ENCODE results near the gene LPP.

DNA sequence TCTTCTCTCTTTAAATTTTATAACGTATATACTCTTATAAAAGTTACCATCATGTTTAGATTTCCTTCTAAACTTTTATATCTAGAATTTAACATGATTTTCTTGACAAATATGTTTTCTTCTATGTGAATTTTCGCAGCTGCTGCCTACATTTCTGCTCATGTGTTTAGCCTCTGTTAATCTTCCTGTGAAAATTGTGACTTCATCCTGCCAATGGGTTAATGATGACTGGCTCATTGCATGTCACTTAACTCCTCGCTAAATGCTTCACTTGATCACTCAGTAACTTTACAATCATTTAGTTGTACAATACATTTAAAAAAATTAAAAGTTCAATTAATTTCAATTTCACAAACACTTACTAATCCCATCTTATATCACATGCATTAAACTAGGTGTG lies 178.1 kb downstream of the LPP start:
- TF ChIP-seq, protein P1, sequence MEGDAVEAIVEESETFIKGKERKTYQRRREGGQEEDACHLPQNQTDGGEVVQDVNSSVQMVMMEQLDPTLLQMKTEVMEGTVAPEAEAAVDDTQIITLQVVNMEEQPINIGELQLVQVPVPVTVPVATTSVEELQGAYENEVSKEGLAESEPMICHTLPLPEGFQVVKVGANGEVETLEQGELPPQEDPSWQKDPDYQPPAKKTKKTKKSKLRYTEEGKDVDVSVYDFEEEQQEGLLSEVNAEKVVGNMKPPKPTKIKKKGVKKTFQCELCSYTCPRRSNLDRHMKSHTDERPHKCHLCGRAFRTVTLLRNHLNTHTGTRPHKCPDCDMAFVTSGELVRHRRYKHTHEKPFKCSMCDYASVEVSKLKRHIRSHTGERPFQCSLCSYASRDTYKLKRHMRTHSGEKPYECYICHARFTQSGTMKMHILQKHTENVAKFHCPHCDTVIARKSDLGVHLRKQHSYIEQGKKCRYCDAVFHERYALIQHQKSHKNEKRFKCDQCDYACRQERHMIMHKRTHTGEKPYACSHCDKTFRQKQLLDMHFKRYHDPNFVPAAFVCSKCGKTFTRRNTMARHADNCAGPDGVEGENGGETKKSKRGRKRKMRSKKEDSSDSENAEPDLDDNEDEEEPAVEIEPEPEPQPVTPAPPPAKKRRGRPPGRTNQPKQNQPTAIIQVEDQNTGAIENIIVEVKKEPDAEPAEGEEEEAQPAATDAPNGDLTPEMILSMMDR (IDR thresholded peaks at IDR 0.05; ENCODE audit: insufficient read depth, low read length, poor library complexity, severe bottlenecking) = no peak
- no peak for TF ChIP-seq EZH2phosphoT487 (conservative IDR thresholded peaks at IDR 0.05; ENCODE audit: low read length)

Measured in SU-DHL-6 (cell line).